NCI-H146 (cell line): ENCODE results near the gene CEACAM19.
"Not testable (repeated sequence)": the region's sequence is repeated elsewhere in the genome, so short reads cannot be mapped to it uniquely, and the experiment has no call there.

Experiments used
- DNase-seq: peaks from one replicate; lab custom pipeline; 2025; lab: John Stamatoyannopoulos, UW

CEACAM19 gene

GRCh38 chr19:44645407-44646048 lies 25.8 kb upstream of the CEACAM19 start:
- no peak for DNase-seq

- no peak for DNase-seq
Measured at GRCh38 chr19:44646049-44646416, 25.2 kb upstream of the CEACAM19 start.

GRCh38 chr19:44647144-44647543 lies 24.1 kb upstream of the CEACAM19 start:
- DNase-seq = no peak

GRCh38 chr19:44648631-44649251 lies 22.5 kb upstream of the CEACAM19 start:
- DNase-seq = no peak

- no peak for DNase-seq
Measured at GRCh38 chr19:44649578-44650145, 21.6 kb upstream of the CEACAM19 start.

GRCh38 chr19:44653343-44653742 lies 17.9 kb upstream of the CEACAM19 start:
- DNase-seq = no peak

- peak; percentile 74 for DNase-seq
Measured at GRCh38 chr19:44653977-44654774, 17.1 kb upstream of the CEACAM19 start.

- DNase-seq = peak; percentile 61
Measured at GRCh38 chr19:44657211-44657921, 13.9 kb upstream of the CEACAM19 start.

- DNase-seq = no peak
Measured at GRCh38 chr19:44658069-44658733, 13.1 kb upstream of the CEACAM19 start.

- DNase-seq = no peak
Measured at GRCh38 chr19:44660081-44660480, 11.2 kb upstream of the CEACAM19 start.

GRCh38 chr19:44661205-44661604 lies 10.1 kb upstream of the CEACAM19 start:
- no peak for DNase-seq

- DNase-seq = no peak
Measured at GRCh38 chr19:44661904-44662303, 9.4 kb upstream of the CEACAM19 start.

GRCh38 chr19:44662691-44663385 lies 8.4 kb upstream of the CEACAM19 start:
- DNase-seq = no peak

- no peak for DNase-seq
Measured at GRCh38 chr19:44663996-44664395, 7.3 kb upstream of the CEACAM19 start.

- DNase-seq = no peak
Measured at GRCh38 chr19:44664976-44665375, 6.3 kb upstream of the CEACAM19 start.

GRCh38 chr19:44666852-44667556 lies 4.3 kb upstream of the CEACAM19 start:
- DNase-seq = no peak

GRCh38 chr19:44668985-44669764 lies 2.1 kb upstream of the CEACAM19 start:
- DNase-seq = no peak

- not testable (repeated sequence) for DNase-seq
Measured at GRCh38 chr19:44670027-44670426, 1.3 kb upstream of the CEACAM19 start.

GRCh38 chr19:44672226-44672625 lies 944 bp downstream of the CEACAM19 start:
- no peak for DNase-seq

GRCh38 chr19:44673510-44673909 lies 2.2 kb downstream of the CEACAM19 start:
- no peak for DNase-seq
